ENCODE measurements around the gene DRC7. TPM values are rescaled to one million over a fixed set of nuclear protein-coding genes. Genes with fewer than 3 reads are reported as not detected.

The DRC7 gene
- total and polyA plus RNA-seq, 9 of the 15 experiments (the other 6 are each of a cell fraction or from before 2014, with no cell fraction given): 0.04 to 0.33 (median 0.12) TPM; not detected in 3

GRCh38 chr16:57675741-57676551 lies 18.7 kb upstream of the DRC7 start (continued):
- TF ChIP-seq MGA (IDR thresholded peaks at IDR 0.05) (no peak; the same call in 1 of the 2 replicates), NRF1 (conservative IDR thresholded peaks at IDR 0.05 in 1 of 2, IDR thresholded peaks at IDR 0.05 in 1 of 2) (no peak; a peak in 1 of 4 replicates), REST (IDR thresholded peaks at IDR 0.05; ENCODE audit: borderline replicate concordance) (no peak), REST (CRISPR knock-in tag; IDR thresholded peaks at IDR 0.05; ENCODE audit: low read depth) (no peak), ZNF696 (CRISPR knock-in tag; conservative IDR thresholded peaks at IDR 0.05) (no peak), ZNF75A (CRISPR knock-in tag; IDR thresholded peaks at IDR 0.05) (no peak)
